Calu3 (cell line): ENCODE measurements around the gene MAPK8IP3. TPM values are rescaled to one million over a fixed set of nuclear protein-coding genes. Genes with fewer than 3 reads are reported as not detected.
A peak's percentile ranks its signal among the peaks of the same experiment; 100 is the strongest.

ENCODE experiments used
- BruUV-seq: library from RNA; stranded (reverse); fragments of 400-500 nt; replicated peaks from 2 replicates; lab custom pipeline; 2021; lab: Mats Ljungman, UMichigan
- CTCF ChIA-PET: fragments of 300-600 bp; sonication (Branson Sonifier 250); formaldehyde crosslinking; loops from one replicate; lab custom pipeline; 2022; ENCODE audit warnings: antibody characterized with exemption; lab: Charles Lee
- DNase-seq: peaks from one replicate; pipeline ENCODE4 v3.0.0; 2022
- H3K27ac Mint-ChIP-seq: one replicate; pipeline ENCODE4 v1.8.0; 2022; ENCODE audit warnings: mixed read lengths; ENCODE audit not compliant: unreplicated experiment
- H3K27me3 Mint-ChIP-seq: one replicate; pipeline ENCODE4 v1.8.0; 2022; ENCODE audit warnings: mixed read lengths; ENCODE audit not compliant: unreplicated experiment
- H3K36me3 Mint-ChIP-seq: one replicate; pipeline ENCODE4 v1.8.0; 2022; ENCODE audit warnings: mild to moderate bottlenecking, moderate library complexity, mixed read lengths; ENCODE audit not compliant: insufficient read depth, unreplicated experiment
- H3K4me1 Mint-ChIP-seq: one replicate; pipeline ENCODE4 v1.8.0; 2022; ENCODE audit warnings: mild to moderate bottlenecking, low read depth, mixed read lengths; ENCODE audit not compliant: unreplicated experiment
- H3K4me3 Mint-ChIP-seq: one replicate; pipeline ENCODE4 v1.8.0; 2022; ENCODE audit warnings: mild to moderate bottlenecking, low read depth, moderate library complexity, mixed read lengths; ENCODE audit not compliant: unreplicated experiment
- H3K9me3 Mint-ChIP-seq: one replicate; pipeline ENCODE4 v1.8.0; 2022; ENCODE audit warnings: low read depth, mixed read lengths; ENCODE audit not compliant: unreplicated experiment
- CTCF ChIP-seq: fragments of 200-600 bp; IDR thresholded peaks from one replicate; pipeline ENCODE4 v1.8.0; 2022; ENCODE audit warnings: antibody characterized with exemption; ENCODE audit not compliant: unreplicated experiment
- intact Hi-C: fragments of 100-400 bp; cut with micrococcal nuclease; formaldehyde crosslinking; loops from one replicate; pipeline ENCODE4 v1.10.0; 2022; ENCODE audit not compliant: unreplicated experiment
- microRNA-seq: library from miRNA; unstranded; fragments of <30 nt; microRNA quantifications from one replicate; pipeline ENCODE4 v1.2.0, GENCODE V29; 2022
- total RNA-seq: library from RNA; stranded (reverse); gene quantifications from 2 replicates; pipeline ENCODE4 v1.2.3, GENCODE V29; 2022

MAPK8IP3 gene
- total RNA-seq, 1 experiment from 2014 or later: 110 TPM

GRCh38 chr16:1819611-1820010 is 113.6 kb downstream of the MAPK8IP3 start:
- Mint-ChIP-seq H3K4me1 (no peaks in the 10 kb centered on the region), H3K27me3 (no peaks in the 10 kb centered on the region), H3K9me3 (no peaks in the 10 kb centered on the region), H3K27ac (no peak overlapping the region), H3K4me3 (no peak overlapping the region), H3K36me3 (peaks cover 28% of the 10 kb centered on the region)
- no TSS peak for BruUV-seq
- CTCF ChIA-PET: interaction anchor here (0.6 kb wide), 1 partner anchor 192 kb away, joined by 5 read pairs; no protein-coding TSS in a partner anchor
- no peak for DNase-seq
- intact Hi-C loops: no loop called here
- no peak for TF ChIP-seq CTCF

Small RNAs within 50 kb of the gene (microRNA-seq; reads per million reads assigned to microRNA genes)
- gene MIR3177: 8.8 reads per million, percentile 29 among the genes with 10 or more reads in this experiment

Other genes starting within 250 kb of the MAPK8IP3 start
- gene CLCN7, start 231.2 kb upstream of the MAPK8IP3 start, total RNA-seq: 117 and 122 TPM in 2 replicates
- not detected in 2 replicates for gene PTX4, start 217.3 kb upstream of the MAPK8IP3 start, total RNA-seq
- gene TELO2, start 212.8 kb upstream of the MAPK8IP3 start, total RNA-seq: 84.9 and 85.4 TPM in 2 replicates
- not detected in 2 replicates for gene TMEM204, start 172.5 kb upstream of the MAPK8IP3 start, total RNA-seq
- 29.2 and 29.8 TPM in 2 replicates for gene IFT140, start 94.1 kb upstream of the MAPK8IP3 start, total RNA-seq
- gene CRAMP1, start 93.8 kb upstream of the MAPK8IP3 start, total RNA-seq: 29.7 and 33.1 TPM in 2 replicates
- gene JPT2, start 27.9 kb upstream of the MAPK8IP3 start, total RNA-seq: 167 and 185 TPM in 2 replicates
- 64.3 and 73.1 TPM in 2 replicates for gene NME3, start 65.3 kb downstream of the MAPK8IP3 start, total RNA-seq
- gene EME2, start 66.6 kb downstream of the MAPK8IP3 start, total RNA-seq: 30.8 and 42.2 TPM in 2 replicates
- gene MRPS34, start 66.9 kb downstream of the MAPK8IP3 start, total RNA-seq: 128 and 135 TPM in 2 replicates
- 44.3 and 45.2 TPM in 2 replicates for gene SPSB3, start 76.4 kb downstream of the MAPK8IP3 start, total RNA-seq
- gene NUBP2, start 76.8 kb downstream of the MAPK8IP3 start, total RNA-seq: 91.8 and 98.1 TPM in 2 replicates
- gene IGFALS, start 87.5 kb downstream of the MAPK8IP3 start, total RNA-seq: not detected in 2 replicates
- gene HAGH, start 120.6 kb downstream of the MAPK8IP3 start, total RNA-seq: 48.0 and 48.2 TPM in 2 replicates
- gene FAHD1, start 121.0 kb downstream of the MAPK8IP3 start, total RNA-seq: 33.1 and 43.3 TPM in 2 replicates
- gene MEIOB, start 166.0 kb downstream of the MAPK8IP3 start, total RNA-seq: not detected in 2 replicates
- gene HS3ST6, start 212.2 kb downstream of the MAPK8IP3 start, total RNA-seq: 0.29 TPM in 1 of 2 replicates, not detected in the other
- 20.3 and 27.1 TPM in 2 replicates for gene MSRB1, start 237.0 kb downstream of the MAPK8IP3 start, total RNA-seq
- gene RPL3L, start 248.5 kb downstream of the MAPK8IP3 start, total RNA-seq: not detected in 2 replicates